Measurements from ENCODE around the gene HLX. TPM values are rescaled to one million over a fixed set of nuclear protein-coding genes. Genes with fewer than 3 reads are reported as not detected.

HLX gene
- total and polyA plus RNA-seq, 5 experiments from 2014 or later, result 0.10 to 0.33 TPM; not detected in 3

DNA sequence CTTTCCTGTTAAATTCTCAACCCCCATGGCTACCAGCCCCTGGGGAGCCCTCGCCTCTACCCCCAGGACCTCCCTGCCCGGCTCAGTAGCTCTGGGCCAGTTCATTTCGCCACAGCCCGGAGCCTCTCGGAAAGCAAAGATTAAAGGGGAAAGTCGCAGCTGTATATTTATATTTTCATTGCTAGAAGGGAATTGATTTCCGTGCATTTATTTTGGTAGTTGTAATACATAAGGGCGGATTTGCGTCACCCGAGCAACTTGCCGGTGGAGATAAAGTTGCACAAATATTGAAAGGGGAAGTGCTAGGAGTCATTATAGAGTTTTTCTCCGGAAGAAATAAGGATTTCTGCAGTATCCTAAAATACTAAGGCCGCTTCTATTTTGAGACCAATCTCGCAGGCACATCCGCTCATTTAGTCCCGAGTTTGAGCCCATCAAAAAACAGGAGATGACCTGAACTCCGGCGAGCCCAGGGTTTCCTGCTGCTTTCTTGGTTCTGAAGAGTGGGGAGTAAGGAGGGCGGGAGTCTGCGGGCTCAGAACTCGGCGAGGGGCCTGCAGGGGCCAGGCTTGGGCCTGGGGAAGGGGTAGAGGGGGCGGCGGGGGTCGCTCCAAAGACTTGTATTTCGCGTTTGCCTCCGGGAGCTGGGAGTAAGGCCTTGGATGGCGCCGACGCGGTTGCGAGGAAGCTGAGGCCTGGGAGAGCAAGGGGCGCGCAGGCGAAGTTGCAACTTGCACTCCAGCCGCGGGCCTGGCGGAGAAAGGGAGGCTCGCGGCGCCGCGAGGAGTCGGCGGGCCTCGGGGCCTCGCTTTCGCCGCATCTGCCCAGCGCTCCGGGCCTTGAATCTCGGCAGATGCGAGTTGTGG is 2.5 kb upstream of the HLX start:
- Mint-ChIP-seq H3K4me3 (peak overlapping the region in 7 of 10 donors; percentile 4 to 85 (median 48)), H3K9me3 (peaks cover 0 to 2% (median 0%) of the 10 kb centered on the region in 9 donors), H3K4me1 (peaks cover 9 to 41% (median 36%) of the 10 kb centered on the region in 4 donors), H3K36me3 (peaks cover 0 to 2% (median 0%) of the 10 kb centered on the region in 3 donors), H3K27ac (peak overlapping the region in 1 of 10 donors; percentile 49), H3K27me3 (peaks cover 54 to 93% (median 65%) of the 10 kb centered on the region in 5 donors)
- no peak for ATAC-seq
- POLR2A ChIA-PET, result no interaction called here
- no peak for DNase-seq

DNA sequence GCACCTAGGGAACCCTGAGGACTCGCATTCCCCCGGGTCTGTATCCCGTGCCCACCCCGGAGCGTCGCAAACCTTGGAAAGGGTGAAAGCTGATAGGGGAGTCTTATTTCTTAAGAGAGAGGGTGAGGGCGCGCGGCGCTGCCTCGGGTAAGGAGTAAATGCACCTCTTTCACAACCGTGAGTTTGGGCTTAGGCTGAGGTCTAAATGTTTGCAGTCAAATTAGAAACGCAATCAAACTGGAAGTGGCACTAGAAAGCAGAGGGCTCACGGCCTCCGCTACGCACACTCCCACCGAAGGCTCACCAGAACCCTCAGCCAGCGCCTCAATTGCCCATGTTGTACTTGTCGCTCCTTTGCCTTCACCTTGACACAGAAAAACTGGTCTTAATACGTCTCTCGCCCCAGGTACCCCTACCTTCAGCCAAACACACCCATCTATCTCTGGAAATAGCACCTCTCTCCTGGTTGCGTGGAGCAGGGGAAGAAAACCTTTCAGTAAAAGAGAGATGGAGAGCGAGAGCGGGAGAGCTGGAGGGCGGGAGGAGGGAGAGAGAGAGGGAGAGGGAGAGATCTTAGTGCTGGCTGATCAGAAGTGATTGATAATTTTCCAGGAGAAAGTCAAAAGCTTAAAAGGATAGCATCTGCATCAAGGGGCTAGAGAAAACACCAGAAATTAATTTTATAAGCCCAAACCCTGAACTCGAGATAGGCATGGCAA is 1.7 kb upstream of the HLX start:
- DNase-seq (no peak), ATAC-seq (no peak)
- Mint-ChIP-seq H3K36me3 (peaks cover 0 to 2% (median 0%) of the 10 kb centered on the region in 3 donors), H3K9me3 (peaks cover 0 to 2% (median 0%) of the 10 kb centered on the region in 9 donors), H3K4me1 (peaks cover 9 to 49% (median 36%) of the 10 kb centered on the region in 4 donors), H3K27me3 (peaks cover 53 to 93% (median 72%) of the 10 kb centered on the region in 5 donors), H3K27ac (peak overlapping the region in 2 of 10 donors; percentile 27 to 53), H3K4me3 (peak overlapping the region in 9 of 10 donors; percentile 29 to 89 (median 81))
- POLR2A ChIA-PET, result no interaction called here

DNA sequence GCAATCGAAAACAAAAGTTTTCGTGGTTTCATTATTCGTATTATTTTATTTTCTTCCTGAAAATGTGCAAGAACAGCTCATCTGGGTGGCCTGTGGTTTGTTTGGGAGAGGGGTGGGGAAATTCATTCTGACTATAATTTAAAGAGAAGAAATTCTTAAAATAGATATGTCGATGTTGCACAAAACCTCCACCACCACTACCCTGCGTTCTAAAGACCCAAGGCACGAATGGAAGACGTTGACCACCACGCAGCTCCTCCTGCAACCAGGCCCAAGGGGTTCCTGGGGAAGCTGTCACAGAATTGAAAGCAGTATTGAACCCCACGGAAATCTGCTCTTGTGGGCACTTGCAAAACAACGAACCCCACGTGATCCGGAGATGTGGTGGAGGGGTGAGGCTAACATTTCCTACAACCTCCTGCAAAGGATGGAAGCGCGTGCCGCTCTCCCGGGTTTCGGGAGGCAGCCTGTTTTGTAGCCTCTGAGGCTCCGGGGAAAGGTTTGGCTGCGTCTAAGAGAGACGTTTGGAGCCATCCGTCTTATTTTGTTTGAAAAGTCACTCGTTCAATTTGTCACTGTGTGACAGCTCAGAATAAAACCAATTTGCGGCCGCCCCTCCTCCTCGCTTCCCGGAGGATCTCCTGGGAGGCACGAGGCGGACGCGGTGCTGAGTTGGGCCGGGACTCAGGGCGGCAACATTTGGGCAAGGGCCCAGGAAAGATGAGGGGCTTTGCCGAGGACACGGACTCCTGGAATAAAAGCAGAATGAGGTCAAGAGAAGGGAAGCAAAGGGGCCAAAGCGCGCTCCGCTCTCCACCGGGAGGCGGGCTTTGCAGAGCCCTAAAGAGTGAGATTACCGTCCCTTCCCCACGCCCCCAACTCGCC is 810 bp upstream of the HLX start:
- peaks cover 49 to 93% (median 69%) of the 10 kb centered on the region in 5 donors for H3K27me3 Mint-ChIP-seq
- peaks cover 9 to 49% (median 36%) of the 10 kb centered on the region in 4 donors for H3K4me1 Mint-ChIP-seq
- DNase-seq (peak in 1 of 10 donors; percentile 10), ATAC-seq (no peak)
- peak overlapping the region; percentile 64 to 89 (median 82) for H3K4me3 Mint-ChIP-seq
- peak overlapping the region in 3 of 10 donors; percentile 17 to 49 (median 38) for H3K27ac Mint-ChIP-seq
- H3K9me3 Mint-ChIP-seq, result no peaks in the 10 kb centered on the region
- POLR2A ChIA-PET, result no interaction called here
- H3K36me3 Mint-ChIP-seq, result peaks cover 0 to 2% (median 0%) of the 10 kb centered on the region in 3 donors

DNA sequence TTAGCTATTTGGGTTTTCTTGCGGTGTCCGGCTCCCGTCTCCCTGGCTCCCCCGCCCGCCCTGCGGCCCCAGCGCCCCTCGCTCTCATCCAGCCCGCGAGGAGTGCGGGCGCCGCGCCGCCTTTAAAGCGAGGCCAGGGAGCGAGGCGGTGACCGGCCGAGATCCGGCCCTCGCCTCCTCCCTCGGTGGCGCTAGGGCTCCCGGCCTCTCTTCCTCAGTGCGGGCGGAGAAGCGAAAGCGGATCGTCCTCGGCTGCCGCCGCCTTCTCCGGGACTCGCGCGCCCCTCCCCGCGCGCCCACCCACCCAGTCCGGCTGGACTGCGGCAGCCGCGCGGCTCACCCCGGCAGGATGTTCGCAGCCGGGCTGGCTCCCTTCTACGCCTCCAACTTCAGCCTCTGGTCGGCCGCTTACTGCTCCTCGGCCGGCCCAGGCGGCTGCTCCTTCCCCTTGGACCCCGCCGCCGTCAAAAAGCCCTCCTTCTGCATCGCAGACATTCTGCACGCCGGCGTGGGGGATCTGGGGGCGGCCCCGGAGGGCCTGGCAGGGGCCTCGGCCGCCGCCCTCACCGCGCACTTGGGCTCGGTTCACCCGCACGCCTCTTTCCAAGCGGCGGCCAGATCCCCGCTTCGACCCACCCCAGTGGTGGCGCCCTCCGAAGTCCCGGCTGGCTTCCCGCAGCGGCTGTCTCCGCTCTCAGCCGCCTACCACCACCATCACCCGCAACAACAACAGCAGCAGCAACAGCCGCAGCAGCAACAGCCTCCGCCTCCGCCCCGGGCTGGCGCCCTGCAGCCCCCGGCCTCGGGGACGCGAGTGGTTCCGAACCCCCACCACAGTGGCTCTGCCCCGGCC is 492 bp downstream of the HLX start:
- DNase-seq, result no peak
- Mint-ChIP-seq H3K4me1 (peaks cover 9 to 49% (median 36%) of the 10 kb centered on the region in 4 donors), H3K9me3 (peaks cover 0 to 3% (median 0%) of the 10 kb centered on the region in 9 donors), H3K27ac (no peak overlapping the region), H3K27me3 (peaks cover 39 to 93% (median 75%) of the 10 kb centered on the region in 5 donors), H3K36me3 (peaks cover 0 to 2% (median 0%) of the 10 kb centered on the region in 3 donors), H3K4me3 (peak overlapping the region; percentile 62 to 89 (median 78))
- ATAC-seq, result peak; percentile 39 to 44
- POLR2A ChIA-PET, result no interaction called here

DNA sequence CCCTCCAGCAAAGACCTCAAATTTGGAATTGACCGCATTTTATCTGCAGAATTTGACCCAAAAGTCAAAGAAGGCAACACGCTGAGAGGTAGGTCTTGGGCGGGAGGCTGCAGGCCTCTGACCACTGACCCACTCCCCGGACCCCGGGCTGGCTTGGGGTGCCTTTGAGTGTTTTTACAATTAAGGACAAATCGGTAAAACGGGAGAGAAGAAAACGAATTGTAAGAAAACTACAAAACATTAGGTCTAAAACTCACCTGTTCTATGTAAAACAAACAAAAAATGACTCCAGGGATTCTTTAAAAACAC is 1.1 kb downstream of the HLX start:
- Mint-ChIP-seq H3K4me1 (peaks cover 9 to 49% (median 36%) of the 10 kb centered on the region in 4 donors), H3K4me3 (peak overlapping the region; percentile 58 to 85 (median 70)), H3K36me3 (peaks cover 0 to 2% (median 0%) of the 10 kb centered on the region in 3 donors), H3K9me3 (peaks cover 0 to 3% (median 0%) of the 10 kb centered on the region in 9 donors), H3K27me3 (peaks cover 36 to 93% (median 72%) of the 10 kb centered on the region in 5 donors), H3K27ac (no peak overlapping the region)
- POLR2A ChIA-PET, result no interaction called here
- ATAC-seq, result no peak
- DNase-seq, result no peak

DNA sequence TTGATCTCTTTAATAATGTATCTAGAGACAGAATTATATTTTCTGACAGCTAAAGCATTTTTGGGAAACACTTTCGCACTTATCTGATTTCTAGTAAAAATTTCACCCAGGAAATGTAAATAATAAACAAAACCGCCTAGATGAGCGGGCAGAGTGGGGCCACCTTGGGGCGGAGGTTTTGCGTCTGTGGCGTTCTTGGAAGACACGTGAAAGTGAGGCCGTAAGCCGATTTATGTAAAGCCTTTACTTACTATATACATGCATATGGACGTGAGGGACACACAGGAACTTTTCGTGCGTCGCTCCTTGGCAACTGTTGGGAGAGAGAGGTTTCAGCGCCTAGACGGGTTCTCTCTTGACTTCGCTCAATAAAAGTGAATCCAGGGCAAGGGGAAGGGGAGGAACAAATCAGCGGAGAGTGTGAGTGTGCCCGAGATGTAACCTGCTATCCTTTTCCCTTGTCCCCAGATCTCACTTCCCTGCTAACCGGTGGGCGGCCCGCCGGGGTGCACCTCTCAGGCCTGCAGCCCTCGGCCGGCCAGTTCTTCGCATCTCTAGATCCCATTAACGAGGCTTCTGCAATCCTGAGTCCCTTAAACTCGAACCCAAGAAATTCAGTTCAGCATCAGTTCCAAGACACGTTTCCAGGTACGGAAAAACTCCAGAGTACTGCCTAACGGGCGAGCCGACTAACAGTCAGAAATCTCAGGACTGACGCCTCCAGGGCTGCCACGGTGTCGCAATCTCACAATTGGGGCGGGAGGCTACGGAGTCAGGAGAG is 1.7 kb downstream of the HLX start:
- Mint-ChIP-seq H3K36me3 (peaks cover 0 to 2% (median 0%) of the 10 kb centered on the region in 3 donors), H3K4me1 (peaks cover 9 to 49% (median 36%) of the 10 kb centered on the region in 4 donors), H3K27me3 (peaks cover 35 to 93% (median 73%) of the 10 kb centered on the region in 5 donors), H3K27ac (no peak overlapping the region), H3K4me3 (peak overlapping the region; percentile 58 to 85 (median 70)), H3K9me3 (peaks cover 0 to 3% (median 0%) of the 10 kb centered on the region in 9 donors)
- DNase-seq, result no peak
- no peak for ATAC-seq
- POLR2A ChIA-PET, result no interaction called here

DNA sequence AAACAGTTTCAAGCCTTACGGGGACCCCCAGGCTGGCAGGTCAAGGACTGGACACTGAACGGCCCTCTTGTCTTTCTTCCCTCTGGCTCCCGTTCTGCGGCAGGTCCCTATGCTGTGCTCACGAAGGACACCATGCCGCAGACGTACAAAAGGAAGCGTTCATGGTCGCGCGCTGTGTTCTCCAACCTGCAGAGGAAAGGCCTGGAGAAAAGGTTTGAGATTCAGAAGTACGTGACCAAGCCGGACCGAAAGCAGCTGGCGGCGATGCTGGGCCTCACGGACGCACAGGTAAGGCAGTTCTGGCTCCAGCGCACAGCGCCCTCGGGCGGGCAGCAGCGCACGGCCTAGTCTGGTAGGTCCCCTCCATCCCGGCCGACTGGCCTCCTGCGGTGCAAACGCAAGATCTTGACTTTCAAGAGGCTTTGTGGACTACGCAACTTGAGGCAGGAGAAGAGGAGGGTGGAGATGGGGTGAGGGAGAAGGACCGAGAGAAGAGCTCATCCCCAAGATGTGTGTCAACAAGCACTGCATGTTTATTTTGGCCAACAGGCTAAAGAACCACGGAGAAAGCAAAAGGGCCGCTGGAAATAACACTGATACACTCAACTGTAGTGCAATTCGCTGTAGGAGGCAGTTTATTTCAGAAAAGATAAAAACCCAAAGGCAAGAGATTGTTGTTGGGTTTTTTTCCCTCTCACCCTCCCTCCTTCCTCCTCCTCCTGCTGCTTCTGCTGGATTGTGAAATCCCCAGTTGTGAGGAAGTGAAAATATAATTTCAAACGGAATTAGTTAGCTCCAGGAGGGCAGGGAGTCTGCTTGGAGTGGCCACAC is 3.0 kb downstream of the HLX start:
- peaks cover 9 to 42% (median 34%) of the 10 kb centered on the region in 4 donors for H3K4me1 Mint-ChIP-seq
- DNase-seq (no peak), ATAC-seq (no peak)
- peaks cover 33 to 93% (median 75%) of the 10 kb centered on the region in 5 donors for H3K27me3 Mint-ChIP-seq
- peak overlapping the region in 3 of 10 donors; percentile 19 to 45 (median 36) for H3K4me3 Mint-ChIP-seq
- peaks cover 0 to 3% (median 0%) of the 10 kb centered on the region in 9 donors for H3K9me3 Mint-ChIP-seq
- POLR2A ChIA-PET, result no interaction called here
- H3K27ac Mint-ChIP-seq, result no peak overlapping the region
- peaks cover 0 to 2% (median 0%) of the 10 kb centered on the region in 3 donors for H3K36me3 Mint-ChIP-seq

DNA sequence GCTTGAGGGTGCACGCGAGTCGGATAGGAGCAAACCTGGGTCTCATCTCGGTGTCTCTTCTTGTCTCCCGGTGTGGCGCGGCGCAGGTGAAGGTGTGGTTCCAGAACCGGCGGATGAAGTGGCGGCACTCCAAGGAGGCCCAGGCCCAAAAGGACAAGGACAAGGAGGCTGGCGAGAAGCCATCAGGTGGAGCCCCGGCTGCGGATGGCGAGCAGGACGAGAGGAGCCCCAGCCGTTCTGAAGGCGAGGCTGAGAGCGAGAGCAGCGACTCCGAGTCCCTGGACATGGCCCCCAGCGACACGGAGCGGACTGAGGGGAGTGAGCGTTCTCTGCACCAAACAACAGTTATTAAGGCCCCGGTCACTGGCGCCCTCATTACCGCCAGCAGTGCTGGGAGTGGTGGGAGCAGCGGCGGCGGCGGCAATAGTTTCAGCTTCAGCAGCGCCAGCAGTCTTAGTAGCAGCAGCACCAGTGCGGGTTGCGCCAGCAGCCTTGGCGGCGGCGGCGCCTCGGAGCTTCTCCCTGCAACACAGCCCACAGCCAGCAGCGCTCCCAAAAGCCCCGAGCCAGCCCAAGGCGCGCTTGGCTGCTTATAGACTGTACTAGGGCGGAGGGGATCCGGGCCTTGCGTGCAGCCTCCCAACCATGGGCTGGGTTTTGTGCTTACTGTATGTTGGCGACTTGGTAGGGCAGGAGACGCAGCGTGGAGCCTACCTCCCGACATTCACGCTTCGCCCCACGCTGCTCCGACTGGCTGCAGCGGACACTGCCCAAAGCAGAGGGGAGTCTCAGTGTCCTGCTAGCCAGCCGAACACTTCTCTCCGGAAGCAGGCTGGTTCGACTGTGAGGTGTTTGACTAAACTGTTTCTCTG is 5.1 kb downstream of the HLX start:
- Mint-ChIP-seq H3K4me1 (peaks cover 8 to 28% (median 20%) of the 10 kb centered on the region in 4 donors), H3K9me3 (peaks cover 0 to 3% (median 0%) of the 10 kb centered on the region in 9 donors), H3K27ac (no peak overlapping the region)

DNA sequence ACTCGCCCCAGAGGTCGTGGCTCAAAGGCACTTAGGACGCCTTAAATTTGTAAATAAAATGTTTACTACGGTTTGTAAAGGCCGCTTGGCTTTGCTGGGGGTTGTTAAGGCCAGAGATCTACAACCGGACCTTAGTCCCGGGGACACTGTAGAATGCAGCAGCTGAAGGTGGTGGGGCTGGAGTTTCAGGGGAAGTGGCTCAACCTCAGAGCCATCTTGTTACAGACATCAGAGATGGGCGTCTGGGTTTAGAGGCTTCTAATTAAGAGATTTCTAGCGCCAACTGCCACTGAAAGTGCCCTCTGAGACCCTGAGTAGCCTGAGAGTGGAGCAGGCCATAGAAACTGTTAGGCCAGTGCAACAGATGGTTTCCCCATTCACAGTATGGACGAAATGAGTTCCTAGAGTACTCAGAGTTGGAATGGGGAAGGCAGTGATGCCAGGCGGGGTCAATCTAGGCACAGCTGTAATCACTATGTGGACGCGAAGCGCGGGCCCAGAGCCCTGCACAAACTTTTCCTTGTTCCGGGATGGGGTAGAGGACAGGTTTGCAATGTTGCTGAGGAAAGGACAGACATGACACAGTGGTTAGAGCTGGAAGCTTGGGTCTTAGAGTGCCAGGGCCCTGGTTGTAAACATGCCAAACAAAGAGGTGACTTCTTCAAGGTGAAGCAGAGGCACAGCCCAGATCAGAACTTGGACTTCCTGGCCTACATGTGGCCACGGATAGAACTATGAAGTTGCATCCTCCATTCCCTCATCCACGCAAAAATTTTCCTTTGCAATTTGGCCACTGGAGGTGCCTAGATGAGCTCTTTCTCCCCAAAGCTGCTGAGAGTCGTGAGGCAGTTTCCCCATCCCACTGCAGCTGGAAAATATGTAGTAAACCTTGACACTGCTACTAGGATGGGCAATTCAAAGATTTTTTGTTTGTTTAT is 6.0 kb downstream of the HLX start:
- Mint-ChIP-seq H3K27ac (no peak overlapping the region), H3K4me3 (no peak overlapping the region), H3K36me3 (no peaks in the 10 kb centered on the region), H3K9me3 (peaks cover 0 to 3% (median 0%) of the 10 kb centered on the region in 9 donors), H3K27me3 (peaks cover 28 to 100% (median 71%) of the 10 kb centered on the region in 5 donors), H3K4me1 (peaks cover 6 to 27% (median 17%) of the 10 kb centered on the region in 4 donors)
- POLR2A ChIA-PET, result interaction anchor here (0.6 kb wide), 1 partner anchor 12 kb away, joined by 3 read pairs; no protein-coding TSS in a partner anchor
- DNase-seq (no peak), ATAC-seq (no peak)

More for the DNA sequence above, 5.1 kb downstream of the HLX start:
- Mint-ChIP-seq H3K27me3 (peaks cover 27 to 94% (median 69%) of the 10 kb centered on the region in 5 donors), H3K4me3 (no peak overlapping the region), H3K36me3 (no peaks in the 10 kb centered on the region)
- POLR2A ChIA-PET, result no interaction called here
- ATAC-seq (no peak), DNase-seq (no peak)

Data from naive thymus-derived CD8-positive, alpha-beta T cell (primary cell).